Measurements from ENCODE around the gene P2RX6.

Gene P2RX6

DNA sequence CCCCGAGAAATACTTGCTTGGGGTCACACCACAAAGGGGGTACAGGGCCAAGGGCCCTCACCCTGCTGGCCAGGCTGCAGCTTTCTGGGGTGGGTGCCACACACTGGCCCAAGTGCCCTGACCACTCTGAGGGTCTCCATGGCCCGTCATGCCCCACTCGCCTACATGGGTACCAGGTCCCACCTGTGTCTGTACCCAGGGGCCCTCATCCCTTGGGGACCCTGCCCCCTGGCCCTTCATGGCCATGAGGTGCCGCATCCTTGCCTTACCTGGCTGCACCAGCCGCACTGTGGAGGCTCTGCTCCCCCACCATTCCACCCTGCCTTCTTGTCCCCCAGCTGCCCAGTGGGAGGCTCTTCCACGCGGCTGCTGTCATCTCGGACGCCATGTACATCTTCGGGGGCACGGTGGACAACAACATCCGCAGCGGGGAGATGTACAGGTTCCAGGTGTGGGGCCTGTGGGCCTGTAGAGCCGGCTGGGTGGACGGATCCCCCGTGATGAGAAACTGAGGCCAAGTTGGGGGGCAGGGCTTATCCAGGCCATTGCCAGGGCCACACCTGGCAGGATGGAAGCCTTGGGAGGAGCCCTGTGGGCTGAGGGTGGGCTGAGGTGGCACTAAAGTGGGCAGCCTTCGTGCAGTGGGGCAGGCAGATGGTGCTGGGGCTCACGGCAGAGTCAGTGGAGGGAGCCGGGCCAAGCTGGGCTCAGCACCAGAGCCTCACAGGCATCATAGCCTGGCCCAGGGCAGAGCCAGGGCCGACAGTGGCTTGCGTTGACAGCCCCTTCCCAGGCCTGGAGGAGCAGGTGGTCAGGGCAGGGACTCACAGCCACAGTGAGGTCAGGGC lies 22.3 kb upstream of the P2RX6 start:
- Histone ChIP-seq H3K4me3 (no peak overlapping the region), H3K27ac (no peak overlapping the region)

DNA sequence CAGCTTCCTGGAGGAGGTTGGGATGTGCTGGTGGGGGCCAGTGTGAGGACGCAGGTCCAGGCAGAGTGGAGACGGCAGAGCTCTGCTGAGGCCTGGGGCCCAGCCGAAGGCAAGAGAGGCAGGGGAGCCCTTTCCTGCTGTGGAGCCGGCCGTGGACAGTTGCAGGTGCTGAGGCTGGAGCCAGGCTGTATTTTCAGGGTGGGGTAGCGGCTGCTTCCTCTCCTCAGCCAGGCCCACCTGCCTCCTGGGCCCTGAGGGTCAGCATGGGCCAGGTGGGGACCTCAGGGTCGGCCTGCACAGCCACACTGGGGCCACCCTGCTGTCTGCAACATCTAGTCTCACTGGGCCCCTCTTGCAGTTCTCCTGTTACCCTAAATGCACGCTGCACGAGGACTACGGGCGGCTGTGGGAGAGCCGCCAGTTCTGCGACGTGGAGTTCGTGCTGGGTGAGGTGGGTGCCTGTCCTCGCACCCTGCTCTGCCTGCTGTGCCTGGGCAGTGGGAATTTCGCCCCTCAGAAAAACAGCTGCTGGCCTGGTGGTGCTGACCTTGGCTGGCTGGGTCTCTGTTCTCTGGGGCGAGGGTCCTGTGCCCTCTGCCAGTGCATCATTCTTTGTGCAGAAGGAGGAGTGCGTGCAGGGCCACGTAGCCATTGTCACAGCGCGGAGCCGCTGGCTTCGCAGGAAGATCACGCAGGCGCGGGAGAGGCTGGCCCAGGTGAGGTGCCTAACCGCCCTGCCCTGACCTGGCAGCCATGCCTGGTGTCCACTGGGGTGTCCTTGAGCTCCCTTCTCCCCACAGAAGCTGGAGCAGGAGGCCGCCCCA lies 21.4 kb upstream of the P2RX6 start:
- H3K27ac ChIP-seq, result no peak overlapping the region
- H3K4me3 ChIP-seq, result no peak overlapping the region

DNA sequence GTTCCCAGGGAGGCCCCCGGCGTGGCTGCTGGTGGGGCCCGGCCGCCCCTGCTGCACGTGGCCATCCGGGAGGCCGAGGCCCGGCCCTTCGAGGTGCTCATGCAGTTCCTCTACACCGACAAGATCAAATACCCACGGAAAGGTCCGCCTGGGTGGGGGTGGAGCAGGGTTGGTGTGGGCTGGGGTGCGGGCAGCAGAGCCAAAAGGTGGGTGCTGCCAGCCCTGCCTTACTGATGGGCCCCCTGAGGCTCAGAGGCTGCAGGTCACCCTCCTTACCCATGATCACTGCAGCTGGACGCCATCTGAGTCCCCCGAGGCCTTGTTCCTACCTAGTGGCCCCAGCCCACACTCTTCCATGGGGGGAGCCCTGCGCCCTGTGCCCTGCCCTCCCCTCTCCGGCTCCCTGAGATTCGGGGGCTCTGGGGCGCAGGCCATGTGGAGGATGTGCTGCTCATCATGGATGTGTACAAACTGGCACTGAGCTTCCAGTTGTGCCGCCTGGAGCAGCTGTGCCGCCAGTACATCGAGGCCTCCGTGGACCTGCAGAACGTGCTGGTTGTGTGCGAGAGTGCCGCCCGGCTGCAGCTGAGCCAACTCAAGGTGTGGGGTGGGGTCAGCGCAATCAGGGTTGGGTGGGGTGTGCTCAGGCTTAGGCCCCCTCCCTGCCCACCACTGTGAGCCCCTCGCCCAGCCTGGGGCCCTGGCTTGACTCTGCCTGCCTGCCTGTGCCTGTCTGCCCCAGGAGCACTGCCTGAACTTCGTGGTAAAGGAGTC lies 20.6 kb upstream of the P2RX6 start:
- no peak overlapping the region for H3K4me3 ChIP-seq
- H3K27ac ChIP-seq, result no peak overlapping the region

DNA sequence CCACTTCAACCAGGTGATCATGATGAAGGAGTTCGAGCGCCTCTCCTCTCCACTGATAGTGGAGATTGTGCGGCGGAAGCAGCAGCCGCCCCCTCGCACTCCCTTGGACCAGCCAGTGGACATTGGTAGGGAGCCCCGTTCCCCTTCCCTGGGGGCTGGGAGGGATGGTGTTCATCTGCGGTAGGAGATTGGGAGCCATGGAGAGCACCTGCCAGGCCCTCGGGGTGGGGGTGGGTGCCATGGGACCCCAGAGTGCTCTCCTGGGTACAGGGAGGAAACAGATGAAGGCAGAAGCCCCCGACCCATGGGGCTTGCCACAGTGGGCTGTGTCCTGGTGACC lies 20.1 kb upstream of the P2RX6 start:
- H3K27ac ChIP-seq, result no peak overlapping the region

DNA sequence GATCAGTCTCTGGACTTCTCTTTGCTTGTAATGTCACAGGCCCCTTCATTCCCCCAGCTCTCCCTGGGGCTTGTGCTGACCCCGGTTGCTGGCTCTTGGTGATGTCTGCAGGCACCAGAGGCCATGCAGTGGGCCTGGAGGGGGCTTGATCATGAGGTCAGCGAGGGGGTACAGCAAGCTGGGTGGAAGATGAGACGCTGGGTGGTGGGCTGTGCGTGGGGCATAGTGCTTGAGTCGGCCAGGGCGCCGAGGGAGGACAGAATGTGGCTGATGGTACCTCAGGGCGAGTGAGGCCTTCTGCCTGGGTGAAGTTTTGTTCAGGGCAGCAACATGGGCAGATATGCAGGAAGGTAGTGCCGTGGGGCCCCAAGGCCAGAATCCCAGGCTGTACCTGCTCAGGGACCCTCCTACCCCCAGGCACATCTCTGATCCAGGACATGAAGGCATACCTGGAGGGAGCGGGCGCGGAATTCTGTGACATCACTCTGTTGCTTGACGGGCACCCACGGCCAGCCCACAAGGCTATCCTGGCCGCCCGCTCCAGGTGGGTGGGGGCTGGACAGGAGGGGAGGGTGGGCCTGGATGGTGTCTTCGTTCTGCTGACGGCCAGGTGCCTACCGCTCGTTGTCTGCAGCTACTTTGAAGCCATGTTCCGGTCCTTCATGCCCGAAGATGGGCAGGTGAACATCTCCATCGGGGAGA lies 19.5 kb upstream of the P2RX6 start:
- H3K4me3 ChIP-seq, result no peak overlapping the region
- no peak overlapping the region for H3K27ac ChIP-seq

More for the DNA sequence above, 20.1 kb upstream of the P2RX6 start:
- H3K4me3 ChIP-seq, result no peak overlapping the region

DNA sequence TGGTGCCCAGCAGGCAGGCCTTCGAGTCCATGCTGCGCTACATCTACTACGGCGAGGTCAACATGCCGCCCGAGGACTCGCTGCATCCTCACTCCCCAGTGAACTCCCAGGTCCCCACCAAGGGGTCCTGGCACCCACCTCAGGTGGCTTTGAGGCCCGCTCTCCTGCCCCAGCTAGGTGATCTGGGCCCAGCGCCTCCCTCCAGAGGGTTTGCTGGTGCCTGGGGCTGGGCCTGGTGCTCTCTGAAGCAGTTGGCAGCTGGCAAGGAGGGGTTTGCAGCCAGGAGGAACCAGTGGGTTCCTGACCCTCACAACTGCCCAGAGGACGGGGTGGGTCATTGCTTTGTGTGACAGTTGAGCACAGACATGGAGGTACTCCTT lies 18.9 kb upstream of the P2RX6 start:
- Histone ChIP-seq H3K27ac (no peak overlapping the region), H3K4me3 (no peak overlapping the region)

DNA sequence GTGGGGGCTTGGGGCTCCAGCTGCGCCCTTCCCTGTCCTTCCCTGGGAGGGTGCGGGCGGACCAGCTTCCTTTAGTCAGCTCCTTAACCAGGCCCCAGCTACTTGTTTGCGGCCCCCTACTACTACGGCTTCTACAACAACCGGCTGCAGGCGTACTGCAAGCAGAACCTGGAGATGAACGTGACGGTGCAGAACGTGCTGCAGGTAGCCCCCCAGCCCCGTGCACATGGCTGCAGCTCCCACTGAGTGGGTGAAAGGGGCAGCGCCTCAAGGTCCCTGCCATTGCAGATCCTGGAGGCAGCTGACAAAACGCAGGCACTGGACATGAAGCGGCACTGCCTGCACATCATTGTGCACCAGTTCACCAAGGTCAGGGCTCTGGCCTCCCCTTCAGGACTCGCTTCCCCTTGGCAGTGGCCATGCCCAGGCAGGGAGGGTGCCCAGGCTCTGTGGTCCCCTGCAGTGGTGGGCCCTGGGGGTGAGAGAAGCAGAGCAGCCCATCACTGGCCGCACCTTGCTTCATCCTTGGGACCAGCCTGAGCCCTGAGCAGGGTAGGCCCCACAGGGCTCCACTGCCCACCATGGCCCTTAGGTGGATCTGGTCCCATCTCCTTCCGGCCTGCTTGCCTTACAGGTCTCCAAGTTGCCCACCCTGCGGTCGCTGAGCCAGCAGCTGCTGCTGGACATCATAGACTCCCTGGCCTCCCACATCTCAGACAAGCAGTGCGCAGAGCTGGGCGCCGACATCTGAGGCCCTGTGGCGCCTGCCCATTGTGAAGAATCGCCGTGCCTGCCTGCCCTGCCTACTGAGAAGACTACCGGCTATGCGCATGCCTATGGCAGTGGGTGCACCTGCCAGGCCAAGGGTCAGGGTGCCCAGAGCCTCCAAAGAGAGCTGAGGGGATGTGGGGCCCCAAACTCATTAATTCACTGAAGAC lies 18.1 kb upstream of the P2RX6 start:
- H3K4me3 ChIP-seq, result no peak overlapping the region
- H3K27ac ChIP-seq, result no peak overlapping the region

DNA sequence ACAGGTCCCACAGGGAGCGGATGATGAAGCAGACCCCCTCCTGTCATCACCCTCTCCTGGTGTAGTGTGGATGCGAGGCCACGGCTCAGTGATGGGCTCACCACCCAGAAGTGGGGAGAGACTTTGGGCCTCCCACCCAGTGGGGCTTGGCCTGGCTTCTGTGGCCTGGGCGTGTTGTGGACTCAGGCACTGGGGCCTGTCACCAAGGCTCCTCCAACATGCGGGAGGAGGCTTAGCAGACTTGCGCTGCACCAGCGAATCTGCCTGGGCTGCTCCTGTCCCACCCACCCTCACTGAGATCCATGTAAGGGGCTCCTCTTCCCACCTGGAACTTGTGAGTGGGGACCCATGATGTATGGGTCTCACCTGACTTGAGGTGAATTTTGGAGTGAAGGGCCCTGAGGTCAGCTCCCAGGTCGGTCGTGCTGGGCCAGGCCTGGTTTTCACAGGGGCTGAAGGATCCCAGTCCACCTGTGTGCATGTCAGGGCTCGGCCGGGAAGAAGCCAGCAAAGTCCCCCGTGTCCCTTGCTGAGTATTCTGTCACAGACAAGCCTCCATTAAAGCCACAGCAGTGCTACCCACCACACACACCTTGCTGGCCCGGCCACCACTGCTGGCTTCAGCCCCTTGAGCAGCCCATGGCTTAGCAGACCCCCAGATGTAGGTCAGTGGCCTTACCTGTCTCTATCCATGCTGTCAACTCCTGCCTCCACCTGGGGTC lies 17.3 kb upstream of the P2RX6 start:
- H3K4me3 ChIP-seq, result no peak overlapping the region
- peak overlapping the region in 1 of 21 experiments; percentile 19 for H3K27ac ChIP-seq

DNA sequence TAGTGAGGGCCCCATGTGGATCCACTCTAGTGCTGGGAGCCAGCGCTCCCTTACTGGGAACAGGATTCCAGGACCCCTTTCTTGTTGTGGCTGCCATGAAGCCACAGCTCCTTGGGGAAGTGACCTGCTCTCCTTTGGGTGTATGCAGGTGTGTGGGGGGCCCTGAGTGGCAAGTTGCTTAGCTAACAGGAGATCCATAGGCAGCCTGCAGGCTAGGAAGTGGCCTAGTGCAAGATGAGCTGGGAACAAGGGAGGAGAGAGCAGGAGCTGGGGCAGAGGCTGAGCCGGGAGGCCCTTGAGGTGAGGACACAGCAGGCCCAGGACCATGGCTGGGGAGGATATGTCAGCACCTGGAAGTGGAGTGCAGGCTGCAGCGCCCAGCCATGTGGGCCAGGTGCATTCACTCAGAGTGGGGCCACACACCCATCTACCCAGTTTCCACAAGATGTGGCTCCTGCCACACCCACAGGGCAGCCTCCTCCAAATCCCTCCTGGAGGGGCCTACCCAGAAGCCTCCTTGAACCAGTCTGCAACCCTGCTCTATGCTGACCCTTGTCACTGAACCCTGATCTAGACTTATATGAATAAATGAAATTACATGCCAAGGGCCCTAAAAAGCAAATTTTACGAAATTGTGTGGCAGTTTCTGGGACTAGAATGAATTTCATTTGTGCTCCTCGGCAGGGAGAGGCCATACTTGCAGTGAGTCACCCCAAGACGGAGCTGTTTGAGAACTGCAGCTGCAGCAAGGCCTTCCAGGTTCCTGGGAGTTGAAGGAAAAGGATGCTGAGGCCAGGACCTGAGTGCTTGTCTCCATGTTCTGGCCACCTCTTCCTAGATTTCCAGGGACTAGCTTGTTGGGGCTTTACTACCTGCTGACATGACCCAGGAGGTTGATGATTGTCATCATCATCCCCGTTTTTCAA lies 16.3 kb upstream of the P2RX6 start:
- Histone ChIP-seq H3K27ac (peak overlapping the region in 1 of 21 experiments; percentile 19), H3K4me3 (no peak overlapping the region)

DNA sequence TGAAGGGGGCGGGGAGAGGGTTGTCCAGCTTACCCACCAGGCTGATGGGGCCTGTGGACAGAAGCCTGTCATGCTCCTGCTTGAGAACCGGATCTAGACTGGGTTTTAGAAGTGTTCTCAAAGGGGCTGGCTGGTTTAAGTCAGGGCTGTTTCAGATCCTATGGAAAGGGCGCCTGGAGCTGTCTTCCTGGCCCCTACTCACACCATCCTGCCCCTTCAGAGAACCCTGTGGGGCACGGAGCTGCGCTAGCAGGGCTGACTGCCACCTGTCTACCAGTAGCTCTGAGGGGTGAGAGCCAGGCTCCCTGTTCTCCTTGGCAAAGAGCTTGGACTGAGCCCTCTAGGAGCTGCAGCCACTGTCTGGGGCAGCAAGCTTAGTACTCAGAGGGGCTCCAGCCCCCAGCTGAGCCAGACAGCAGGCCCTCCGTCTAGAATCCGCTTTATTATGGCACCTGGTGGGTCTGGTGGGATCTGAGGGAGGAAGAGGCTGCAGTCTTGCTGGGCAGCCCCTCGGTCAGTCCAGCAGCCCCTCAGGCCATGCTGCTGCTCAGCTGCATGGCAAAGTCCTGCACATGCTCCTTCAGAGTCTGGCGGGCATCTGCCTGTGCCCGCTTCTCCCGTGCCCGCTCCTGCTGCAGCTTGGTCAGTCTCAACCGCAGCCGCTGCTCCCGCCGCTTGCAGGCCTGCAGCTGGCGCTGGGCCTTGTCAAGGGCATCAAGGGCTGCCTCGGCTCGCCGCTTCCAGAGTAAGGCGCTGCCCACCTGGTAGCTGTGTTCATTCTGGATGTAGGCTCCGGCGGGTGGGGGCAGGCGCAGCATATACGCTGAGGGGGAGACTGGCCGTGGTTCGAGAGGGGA lies 15.4 kb upstream of the P2RX6 start:
- Histone ChIP-seq H3K27ac (peak overlapping the region in 3 of 21 experiments; percentile 93 to 98 (median 94)), H3K4me3 (no peak overlapping the region)

DNA sequence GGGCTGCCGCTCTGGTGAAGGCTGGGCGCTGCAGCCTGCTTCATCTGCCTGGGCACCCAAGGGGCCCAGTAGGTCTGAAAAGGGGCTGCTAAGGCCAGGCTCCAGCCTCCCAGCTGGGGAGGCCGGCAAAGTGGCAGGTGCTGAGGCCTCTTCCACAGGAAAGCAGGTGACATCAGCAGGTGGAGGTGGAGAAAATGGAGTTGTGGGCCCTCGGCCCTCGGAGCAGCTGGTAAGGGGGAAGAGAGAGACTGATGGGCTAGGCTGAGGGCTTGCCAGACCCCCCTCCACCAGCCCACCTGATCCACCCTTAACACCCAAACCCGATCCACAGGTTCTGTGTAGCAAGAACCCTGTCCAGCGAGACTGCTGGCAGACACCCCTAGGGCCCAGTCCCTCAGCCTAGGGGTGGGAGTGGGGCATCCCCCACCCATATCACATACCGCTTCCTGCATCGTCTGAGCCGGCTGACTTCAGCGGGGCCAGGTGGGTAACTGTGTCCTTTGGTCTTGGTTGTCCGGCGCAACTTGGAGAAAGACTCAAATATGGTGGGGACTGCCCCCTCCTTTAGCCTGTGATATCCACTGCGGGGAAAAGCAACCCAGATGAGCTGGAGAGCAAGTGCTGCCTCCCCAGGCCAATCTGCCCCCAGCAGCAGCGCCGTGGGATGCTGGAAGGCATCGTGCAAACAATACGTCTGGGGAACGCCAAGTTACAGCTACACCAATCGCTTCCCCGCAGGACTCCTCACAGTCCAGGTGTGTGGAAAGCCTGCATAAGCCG lies 14.6 kb upstream of the P2RX6 start:
- Histone ChIP-seq H3K4me3 (peak overlapping the region; percentile 52 to 82 (median 67)), H3K27ac (peak overlapping the region in 18 of 21 experiments; percentile 93 to 100 (median 99))

DNA sequence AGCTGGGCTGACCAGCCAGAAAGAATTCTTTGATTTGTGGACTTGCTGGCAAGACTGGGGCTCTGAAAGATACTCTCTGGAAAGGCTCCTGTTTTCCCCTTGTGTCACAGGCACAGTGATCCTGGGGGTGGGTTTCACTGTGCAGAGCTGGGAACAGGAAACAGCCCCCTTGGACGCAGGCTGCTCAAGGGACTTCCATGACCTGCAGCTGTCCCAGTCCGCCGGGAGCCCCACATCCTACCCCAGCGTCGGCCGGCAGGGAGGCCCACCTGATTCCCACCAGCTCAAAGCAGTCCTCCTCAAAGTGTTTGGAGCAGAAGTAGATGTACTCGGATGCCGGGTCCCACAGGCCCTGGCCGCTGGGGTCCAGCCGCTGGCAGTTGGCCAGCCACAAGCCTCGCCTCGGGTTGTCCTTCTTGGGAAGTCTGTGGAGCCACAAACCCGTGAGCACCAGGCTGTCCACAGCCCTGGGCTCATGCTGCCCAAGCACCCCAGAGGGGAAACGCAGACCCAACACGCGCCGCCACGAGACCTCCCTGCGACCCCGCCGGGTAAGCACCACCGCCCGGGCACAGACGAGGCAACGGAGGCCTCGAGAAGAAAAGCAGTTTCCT lies 13.9 kb upstream of the P2RX6 start:
- H3K27ac ChIP-seq, result peak overlapping the region; percentile 93 to 100 (median 99)
- peak overlapping the region; percentile 52 to 82 (median 67) for H3K4me3 ChIP-seq

DNA sequence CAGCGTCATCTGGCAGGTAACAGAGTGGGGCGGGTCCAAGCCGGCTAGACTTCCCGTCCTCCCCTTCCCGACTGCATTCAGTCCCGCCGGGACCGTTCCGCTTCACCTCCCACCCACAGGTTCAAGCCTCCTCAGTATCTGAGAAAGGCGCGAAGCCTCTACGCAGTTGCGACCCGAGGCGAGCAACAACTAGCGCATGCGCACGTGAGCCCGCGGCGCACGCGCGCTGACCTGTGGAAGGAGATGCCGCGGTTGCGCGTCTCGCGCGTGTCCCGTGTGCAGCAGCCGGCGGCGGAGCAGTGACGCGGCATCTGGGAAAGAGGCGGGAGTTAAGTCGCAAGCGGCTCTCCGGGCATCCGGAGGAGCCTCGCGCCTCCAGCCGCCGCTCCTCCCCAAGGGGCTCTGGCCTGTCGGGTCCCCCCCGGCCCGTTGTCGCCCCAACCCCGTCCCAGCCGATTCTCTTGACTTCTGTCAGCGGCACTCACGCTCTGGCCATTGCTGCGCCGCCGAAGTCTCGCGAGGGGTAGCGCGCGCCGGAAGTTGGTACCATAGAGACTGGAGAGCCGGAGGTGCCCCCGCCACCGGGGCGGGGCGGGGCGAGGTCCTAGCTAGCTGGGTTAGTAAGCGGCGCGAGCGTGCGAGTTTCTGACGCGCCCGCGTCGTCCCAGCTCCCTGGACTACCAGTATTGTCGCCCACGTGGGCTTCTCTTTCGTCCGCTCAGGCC lies 13.2 kb upstream of the P2RX6 start, which contains the start of gene THAP7:
Gene THAP7 (minus strand): TSS at position 518 of the 725 bp plus-strand sequence. CDS start 207 bp downstream, at position 311.
- peak within 1 kb of the TSS; percentile 93 to 100 (median 99) for H3K27ac ChIP-seq
- H3K4me3 ChIP-seq, result peak within 1 kb of the TSS; percentile 52 to 82 (median 67)

DNA sequence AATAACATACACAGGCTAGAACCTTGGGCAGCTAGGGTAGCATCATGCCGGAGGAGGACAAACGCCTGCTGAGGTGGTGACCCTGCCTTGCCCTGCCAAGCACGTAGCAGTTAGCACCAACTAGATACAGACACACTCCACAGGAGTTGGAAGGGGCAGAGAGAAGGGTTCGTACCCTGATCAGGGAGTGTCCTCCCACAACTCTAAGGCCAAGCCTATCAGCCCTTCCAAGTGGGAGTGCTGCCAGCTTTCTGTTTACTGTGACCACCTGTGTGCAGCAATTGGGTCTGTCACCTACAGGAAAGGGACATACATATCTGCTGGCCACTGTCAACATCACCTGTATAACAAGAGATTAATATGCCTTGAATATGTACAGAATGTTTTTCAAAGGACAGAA lies 11.2 kb upstream of the P2RX6 start:
- H3K27ac ChIP-seq, result peak overlapping the region in 2 of 21 experiments; percentile 93 to 99
- H3K4me3 ChIP-seq, result no peak overlapping the region

Data from skin epidermis (tissue), 12 donors.